HEK293 (cell line): Measurements from ENCODE around the gene C1orf167.
A peak's percentile ranks its signal among the peaks of the same experiment; 100 is the strongest.

Source experiments
- AEBP2 ChIP-seq: fragments of 450-650 bp; formaldehyde crosslinking; IDR thresholded peaks from 2 replicates; pipeline ENCODE4 v1.5.1; 2016; ENCODE audit warnings: missing biosample characterization, missing genetic modification characterization, borderline replicate concordance
- GLI2 ChIP-seq: fragments of 450-650 bp; formaldehyde crosslinking; IDR thresholded peaks from 2 replicates; pipeline ENCODE4; 2017; ENCODE audit warnings: missing biosample characterization, missing genetic modification characterization, low read depth, borderline replicate concordance
- GLI4 ChIP-seq: fragments of 450-650 bp; formaldehyde crosslinking; IDR thresholded peaks from 2 replicates; pipeline ENCODE4 v1.5.1; 2016; ENCODE audit warnings: missing biosample characterization, missing genetic modification characterization
- HOXC10 ChIP-seq: sonication (generic); formaldehyde crosslinking; IDR thresholded peaks from 2 replicates; pipeline ENCODE4 v1.8.1; 2023; ENCODE audit warnings: mild to moderate bottlenecking, missing genetic modification reagents
- IKZF3 ChIP-seq: fragments of 450-650 bp; IDR thresholded peaks from 2 replicates; pipeline ENCODE4 v1.5.0; 2018; ENCODE audit warnings: missing biosample characterization, mild to moderate bottlenecking, missing genetic modification characterization, moderate library complexity
- INSM2 ChIP-seq: fragments of 450-650 bp; formaldehyde crosslinking; IDR thresholded peaks from 2 replicates; pipeline ENCODE4 v1.5.1; 2016; ENCODE audit warnings: missing biosample characterization, missing genetic modification characterization
- SP3 ChIP-seq: fragments of 450-650 bp; formaldehyde crosslinking; IDR thresholded peaks from 2 replicates; pipeline ENCODE4 v1.5.1; 2016; ENCODE audit warnings: missing biosample characterization, missing genetic modification characterization
- YY2 ChIP-seq: fragments of 450-650 bp; formaldehyde crosslinking; IDR thresholded peaks from 2 replicates; pipeline ENCODE4 v1.5.1; 2016; ENCODE audit warnings: missing biosample characterization, missing genetic modification characterization
- ZBTB17 ChIP-seq: fragments of 450-650 bp; formaldehyde crosslinking; IDR thresholded peaks from 2 replicates; pipeline ENCODE4 v1.5.1; 2016; ENCODE audit warnings: missing biosample characterization, missing genetic modification characterization
- ZBTB21 ChIP-seq: fragments of 450-650 bp; formaldehyde crosslinking; IDR thresholded peaks from 2 replicates; pipeline ENCODE4 v1.5.1; 2017; ENCODE audit warnings: missing biosample characterization, missing genetic modification characterization
- ZBTB44 ChIP-seq: fragments of 450-650 bp; IDR thresholded peaks from 2 replicates; pipeline ENCODE4 v1.5.1; 2018; ENCODE audit warnings: missing biosample characterization, mild to moderate bottlenecking, missing genetic modification characterization
- ZFHX2 ChIP-seq: fragments of 450-650 bp; formaldehyde crosslinking; conservative IDR thresholded peaks from 2 replicates; pipeline ENCODE4 v1.5.1; 2016; ENCODE audit warnings: missing biosample characterization, missing genetic modification characterization
- ZNF148 ChIP-seq: fragments of 450-650 bp; formaldehyde crosslinking; IDR thresholded peaks from 2 replicates; pipeline ENCODE4 v1.5.0; 2017; ENCODE audit warnings: missing biosample characterization, missing genetic modification characterization, borderline replicate concordance
- ZNF2 ChIP-seq: fragments of 450-650 bp; formaldehyde crosslinking; IDR thresholded peaks from 2 replicates; pipeline ENCODE4 v1.5.1; 2016; ENCODE audit warnings: missing biosample characterization, missing genetic modification characterization
- ZNF211 ChIP-seq: fragments of 450-650 bp; formaldehyde crosslinking; IDR thresholded peaks from 2 replicates; pipeline ENCODE4 v1.5.1; 2016; ENCODE audit warnings: low read depth, missing biosample characterization, missing genetic modification characterization
- ZNF23 ChIP-seq: fragments of 450-650 bp; formaldehyde crosslinking; IDR thresholded peaks from 2 replicates; pipeline ENCODE4 v1.5.1; 2016; ENCODE audit warnings: missing biosample characterization, missing genetic modification characterization, borderline replicate concordance
- ZNF24 ChIP-seq: fragments of 450-650 bp; formaldehyde crosslinking; IDR thresholded peaks from 2 replicates; pipeline ENCODE4 v1.5.1; 2016; ENCODE audit warnings: missing biosample characterization, missing genetic modification characterization
- ZNF248 ChIP-seq: fragments of 450-650 bp; formaldehyde crosslinking; IDR thresholded peaks from 2 replicates; pipeline ENCODE4 v1.5.1; 2017; ENCODE audit warnings: missing biosample characterization, missing genetic modification characterization
- ZNF292 ChIP-seq: fragments of 450-650 bp; formaldehyde crosslinking; IDR thresholded peaks from 2 replicates; pipeline ENCODE4 v1.5.1; 2016; ENCODE audit warnings: low read depth, missing biosample characterization, missing genetic modification characterization, borderline replicate concordance
- ZNF423 ChIP-seq: fragments of 450-650 bp; formaldehyde crosslinking; IDR thresholded peaks from 2 replicates; pipeline ENCODE4 v1.5.1; 2016; ENCODE audit warnings: missing biosample characterization, missing genetic modification characterization
- ZNF426 ChIP-seq: fragments of 450-650 bp; formaldehyde crosslinking; IDR thresholded peaks from 2 replicates; pipeline ENCODE4 v1.5.1; 2017; ENCODE audit warnings: missing biosample characterization, missing genetic modification characterization, mild to moderate bottlenecking, inconsistent platforms, moderate library complexity
- ZNF544 ChIP-seq: fragments of 450-650 bp; formaldehyde crosslinking; IDR thresholded peaks from 2 replicates; pipeline ENCODE4 v1.5.0; 2017; ENCODE audit warnings: missing biosample characterization, missing genetic modification characterization
- ZNF664 ChIP-seq: fragments of 450-650 bp; formaldehyde crosslinking; IDR thresholded peaks from 2 replicates; pipeline ENCODE4 v1.5.1; 2016; ENCODE audit warnings: missing biosample characterization, missing genetic modification characterization
- ZNF701 ChIP-seq: fragments of 450-650 bp; formaldehyde crosslinking; IDR thresholded peaks from 2 replicates; pipeline ENCODE4 v1.5.1; 2016; ENCODE audit warnings: missing biosample characterization, missing genetic modification characterization
- ZNF707 ChIP-seq: fragments of 450-650 bp; formaldehyde crosslinking; IDR thresholded peaks from 2 replicates; pipeline ENCODE4 v1.5.1; 2016; ENCODE audit warnings: missing biosample characterization, missing genetic modification characterization
- ZNF76 ChIP-seq: fragments of 450-650 bp; formaldehyde crosslinking; IDR thresholded peaks from 2 replicates; pipeline ENCODE4; 2016; ENCODE audit warnings: low read depth, missing biosample characterization, missing genetic modification characterization, borderline replicate concordance
- ZNF776 ChIP-seq: fragments of 450-650 bp; formaldehyde crosslinking; IDR thresholded peaks from 2 replicates; pipeline ENCODE4 v1.5.0; 2017; ENCODE audit warnings: missing biosample characterization, missing genetic modification characterization, borderline replicate concordance
- ZNF785 ChIP-seq: fragments of 450-650 bp; formaldehyde crosslinking; IDR thresholded peaks from 2 replicates; pipeline ENCODE4 v1.5.1; 2016; ENCODE audit warnings: missing biosample characterization, missing genetic modification characterization
- ZSCAN4 ChIP-seq: fragments of 450-650 bp; formaldehyde crosslinking; IDR thresholded peaks from 2 replicates; pipeline ENCODE4 v1.5.1; 2017; ENCODE audit warnings: missing biosample characterization, missing genetic modification characterization
- ZSCAN5A ChIP-seq: fragments of 450-650 bp; formaldehyde crosslinking; IDR thresholded peaks from 2 replicates; pipeline ENCODE4 v1.5.1; 2016; ENCODE audit warnings: missing biosample characterization, missing genetic modification characterization

Gene C1orf167

GRCh38 chr1:11735854-11736745 is 25.9 kb upstream of the C1orf167 start, which contains the start of gene AGTRAP (continued):
- no peak for TF ChIP-seq ZNF292
- no peak for TF ChIP-seq ZNF776 (tag by site-specific recombination)
- TF ChIP-seq YY2 (tag by site-specific recombination) = no peak
- TF ChIP-seq GLI2 (tag by site-specific recombination) = no peak
- peak; percentile 54; the same call in 1 of the 2 replicates for TF ChIP-seq ZBTB17 (tag by site-specific recombination)
- no peak for TF ChIP-seq ZNF701 (tag by site-specific recombination)
- TF ChIP-seq ZNF23 (tag by site-specific recombination) = no peak
- no peak for TF ChIP-seq ZNF785 (tag by site-specific recombination)
- no peak for TF ChIP-seq ZBTB21 (tag by site-specific recombination)
- TF ChIP-seq ZNF76 (tag by site-specific recombination) = peak; percentile 95
- TF ChIP-seq ZBTB44 (tag by site-specific recombination) = no peak
- 0 out of 2 replicates have a peak, but pooled peaks have one; percentile 31 for TF ChIP-seq ZNF24 (tag by site-specific recombination)
- peak; percentile 29; the same call in 1 of the 2 replicates for TF ChIP-seq GLI4
- no peak for TF ChIP-seq ZNF426 (tag by site-specific recombination)
- no peak for TF ChIP-seq ZNF211 (tag by site-specific recombination)
- no peak for TF ChIP-seq ZSCAN5A (tag by site-specific recombination)
- peak; percentile 97 for TF ChIP-seq ZFHX2 (tag by site-specific recombination)
- TF ChIP-seq ZNF2 (tag by site-specific recombination) = no peak; the same call in none of the 2 replicates
- peak; percentile 92 for TF ChIP-seq SP3
- TF ChIP-seq INSM2 (tag by site-specific recombination) = no peak; the same call in 1 of the 2 replicates
- TF ChIP-seq ZNF707 = no peak
- TF ChIP-seq IKZF3 = peak; percentile 37; the same call in 1 of the 2 replicates
- no peak for TF ChIP-seq ZNF248 (tag by site-specific recombination)
- no peak for TF ChIP-seq ZNF148 (tag by site-specific recombination)
- TF ChIP-seq HOXC10 (CRISPR knock-in tag) = no peak
- TF ChIP-seq ZSCAN4 (tag by site-specific recombination) = 0 out of 2 replicates have a peak, but pooled peaks have one; percentile 18
- peak; percentile 40 for TF ChIP-seq ZNF423 (tag by site-specific recombination)
- TF ChIP-seq ZNF544 = no peak
- TF ChIP-seq ZNF664 (tag by site-specific recombination) = no peak
- TF ChIP-seq AEBP2 = no peak
